Panc1 (cell line): Measurements from ENCODE around the gene GNG4. TPM values are rescaled to one million over a fixed set of nuclear protein-coding genes. Genes with fewer than 3 reads are reported as not detected.

Experiments
- ATAC-seq: fragments of 200-7000 bp; cut with Tn5 transposase; 2 replicates; pipeline ENCODE4 v1.9.1; 2020; ENCODE audit warnings: mild to moderate bottlenecking, moderate library complexity
- BruUV-seq: library from RNA; stranded (reverse); fragments of 400-500 nt; replicated peaks from 2 replicates; lab custom pipeline; 2021; lab: Mats Ljungman, UMichigan
- CTCF ChIA-PET: fragments of 300-600 bp; sonication (Branson Sonifier 250); formaldehyde crosslinking; loops from one replicate; lab custom pipeline; 2022; ENCODE audit warnings: antibody characterized with exemption; lab: Charles Lee
- POLR2A ChIA-PET: fragments of 300-600 bp; sonication (Branson Sonifier 250); formaldehyde crosslinking; loops from one replicate; lab custom pipeline; 2022; ENCODE audit warnings: antibody characterized with exemption; lab: Charles Lee
- DNase-seq: peaks from one replicate; pipeline ENCODE4 v3.0.0-alpha.2; 2010; ENCODE audit warnings: low read depth, low spot score
- H3K27ac ChIP-seq: 2 replicates; pipeline ENCODE4 v1.5.1; 2011; ENCODE audit warnings: mild to moderate bottlenecking, low read length, inconsistent platforms
- H3K27me3 ChIP-seq: fragments of 200-500 bp; sonication (Bioruptor generic); 2 replicates; pipeline ENCODE4 v1.6.0; 2014; ENCODE audit warnings: low read length, inconsistent platforms; ENCODE audit not compliant: control insufficient read depth, insufficient read depth
- H3K36me3 ChIP-seq: fragments of 200-500 bp; sonication (Bioruptor generic); 2 replicates; pipeline ENCODE4 v1.5.1; 2014; ENCODE audit warnings: inconsistent platforms, mild to moderate bottlenecking, low read length, moderate library complexity; ENCODE audit not compliant: control insufficient read depth, insufficient read depth
- H3K4me1 ChIP-seq: 2 replicates; pipeline ENCODE4 v1.5.1; 2011; ENCODE audit warnings: inconsistent platforms, mild to moderate bottlenecking, low read length, moderate library complexity; ENCODE audit not compliant: control insufficient read depth, insufficient read depth
- H3K4me3 ChIP-seq, 2 experiments: 2 replicates each; pipeline ENCODE4 v1.5.1; 2011 to 2012; ENCODE audit warnings: low read depth in 2 of 2, low read length in 2 of 2, mild to moderate bottlenecking in 2 of 2, inconsistent platforms in 1 of 2, moderate library complexity in 1 of 2
- H3K9me3 ChIP-seq: fragments of 200-500 bp; sonication (Bioruptor generic); 2 replicates; pipeline ENCODE4 v1.5.1; 2014; ENCODE audit warnings: low read depth, mild to moderate bottlenecking, inconsistent platforms, low read length, moderate library complexity; ENCODE audit not compliant: control insufficient read depth, insufficient read depth
- CTCF ChIP-seq: fragments of 450-650 bp; IDR thresholded peaks from 2 replicates; pipeline ENCODE4 v1.5.1; 2017; ENCODE audit warnings: mild to moderate bottlenecking
- POLR2AphosphoS5 ChIP-seq: IDR thresholded peaks from 2 replicates; pipeline ENCODE4 v1.6.1; 2012; ENCODE audit warnings: mild to moderate bottlenecking, low read depth, low read length, moderate library complexity
- REST ChIP-seq, 2 experiments: IDR thresholded peaks; 2 replicates each; pipeline ENCODE4 v1.6.1; 2011 to 2012; ENCODE audit warnings: low read depth in 2 of 2, control low read depth in 1 of 2, low read length in 1 of 2, mild to moderate bottlenecking in 1 of 2, moderate library complexity in 1 of 2; ENCODE audit not compliant: insufficient read depth in 1 of 2
- SIN3A ChIP-seq: IDR thresholded peaks from 2 replicates; pipeline ENCODE4 v1.6.1; 2012; ENCODE audit warnings: low read depth, mild to moderate bottlenecking, low read length, moderate library complexity, borderline replicate concordance; ENCODE audit not compliant: insufficient read depth
- TCF7L2 ChIP-seq: IDR thresholded peaks from 2 replicates; pipeline ENCODE4 v1.6.1; 2011; ENCODE audit warnings: mild to moderate bottlenecking, low read depth, low read length, inconsistent platforms
- in situ Hi-C: cut with HindIII; loops from 2 replicates; pipeline ENCODE4 v1.10.0; 2016; ENCODE audit warnings: low sequenced_read_pairs, low pct_unique_long_range_greater_than_20kb
- intact Hi-C: fragments of 100-400 bp; cut with micrococcal nuclease; formaldehyde crosslinking; loops from one replicate; pipeline ENCODE4 v1.10.0; 2022; ENCODE audit not compliant: unreplicated experiment
- total RNA-seq: library from RNA; stranded (reverse); gene quantifications from one replicate; pipeline ENCODE4 v1.2.1, GENCODE V29; 2021; ENCODE audit not compliant: unreplicated experiment

GNG4 gene
- total RNA-seq, 1 experiment from 2014 or later, result 1.1 TPM

DNA sequence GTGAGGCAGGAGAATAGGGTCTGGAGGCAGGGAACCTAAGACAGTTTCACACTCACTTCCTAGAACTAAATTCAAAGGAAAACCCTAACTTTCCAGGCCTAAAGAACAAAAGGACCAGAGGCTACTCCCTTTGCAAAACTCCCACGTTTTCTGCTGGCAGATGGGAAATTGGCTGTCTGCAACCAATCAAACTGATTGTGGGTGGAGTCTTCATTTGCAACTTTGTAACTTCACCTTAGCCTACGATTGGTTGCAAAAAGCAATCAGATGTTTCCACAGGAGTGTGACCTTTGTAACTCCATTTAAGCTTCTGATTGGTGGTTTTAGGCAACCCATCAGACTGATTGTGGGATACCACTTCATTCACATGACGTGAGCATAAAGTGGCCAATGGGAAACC is 19.7 kb upstream of the GNG4 start:
- Histone ChIP-seq H3K4me3 (no peak overlapping the region), H3K36me3 (peaks cover 2% of the 10 kb centered on the region; the same call in 1 of the 2 replicates), H3K27ac (no peak overlapping the region), H3K9me3 (peaks cover 12% of the 10 kb centered on the region; the same call in 1 of the 2 replicates), H3K4me1 (no peaks in the 10 kb centered on the region), H3K27me3 (no peaks in the 10 kb centered on the region)
- BruUV-seq, result no TSS peak
- ATAC-seq (no peak), DNase-seq (no peak)
- intact Hi-C loops (no loop called here), in situ Hi-C loops (no loop called here)
- CTCF ChIA-PET, result no interaction called here
- TF ChIP-seq CTCF, result no peak
- TF ChIP-seq SIN3A, result no peak
- no peak for TF ChIP-seq TCF7L2
- TF ChIP-seq POLR2AphosphoS5, result no peak
- no peak for TF ChIP-seq REST (IDR thresholded peaks at IDR 0.05; ENCODE audit: insufficient read depth in 1 of 2, low read depth in 2 of 2, low read length in 1 of 2)
- POLR2A ChIA-PET, result no interaction called here

DNA sequence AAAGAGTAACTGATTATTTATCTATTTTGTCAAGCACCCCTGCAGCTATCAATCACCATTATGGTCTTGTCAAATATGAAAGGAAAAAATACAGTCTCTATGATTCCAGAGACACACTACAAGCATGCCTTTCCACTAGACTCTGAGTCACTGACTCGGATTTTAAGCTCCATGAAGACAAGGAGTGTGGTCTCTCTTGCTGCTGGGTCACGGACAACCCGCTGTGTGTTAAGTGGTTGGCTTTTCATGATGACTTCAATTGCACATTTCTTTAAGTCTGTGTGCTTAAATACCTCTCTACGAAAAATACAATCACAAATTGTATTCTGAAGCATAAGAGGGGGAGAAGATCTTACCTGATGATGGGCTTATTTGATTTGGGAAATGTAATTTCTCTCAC is 14.0 kb upstream of the GNG4 start:
- ChIA-PET POLR2A (no interaction called here), CTCF (no interaction called here)
- TF ChIP-seq SIN3A (no peak), TCF7L2 (no peak), POLR2AphosphoS5 (no peak), REST (IDR thresholded peaks at IDR 0.05; ENCODE audit: insufficient read depth in 1 of 2, low read depth in 2 of 2, low read length in 1 of 2) (no peak), CTCF (no peak)
- Histone ChIP-seq H3K9me3 (no peaks in the 10 kb centered on the region), H3K36me3 (peaks cover 24% of the 10 kb centered on the region), H3K4me1 (no peaks in the 10 kb centered on the region), H3K27me3 (no peaks in the 10 kb centered on the region), H3K27ac (no peak overlapping the region), H3K4me3 (no peak overlapping the region)
- intact Hi-C loops, result no loop called here
- DNase-seq, result no peak
- BruUV-seq, result no TSS peak
- in situ Hi-C loops, result no loop called here
- ATAC-seq, result no peak
